Astrocyte (in vitro differentiated cells and primary cell): ENCODE results near the gene NCAPD3. TPM values are rescaled to one million over a fixed set of nuclear protein-coding genes. Genes with fewer than 3 reads are reported as not detected.

ENCODE experiments used
- DNase-seq: peaks from one replicate; pipeline ENCODE4 v3.0.0-alpha.2; 2010; ENCODE audit warnings: low read depth
- FAIRE-seq: peaks from 2 replicates; lab custom pipeline; 2011; peaks lifted over from hg19 to GRCh38; lab: Jason Lieb, UNC
- H2AFZ ChIP-seq: 2 replicates; pipeline ENCODE4 v1.6.0; 2012; ENCODE audit warnings: low read depth, low read length, inconsistent platforms
- H3K27ac ChIP-seq: 2 replicates; pipeline ENCODE4 v1.5.1; 2011; ENCODE audit warnings: low read depth, low read length, inconsistent platforms
- H3K27me3 ChIP-seq: 2 replicates; pipeline ENCODE4 v1.6.0; 2011; ENCODE audit warnings: low read length, inconsistent platforms; ENCODE audit not compliant: insufficient read depth
- H3K36me3 ChIP-seq: 2 replicates; pipeline ENCODE4 v1.5.1; 2011; ENCODE audit warnings: low read length, inconsistent platforms; ENCODE audit not compliant: insufficient read depth
- H3K4me1 ChIP-seq: 2 replicates; pipeline ENCODE4 v1.5.1; 2011; ENCODE audit warnings: low read length, inconsistent platforms; ENCODE audit not compliant: insufficient read depth
- H3K4me2 ChIP-seq: 2 replicates; pipeline ENCODE4 v1.6.0; 2012; ENCODE audit warnings: low read length, inconsistent platforms
- H3K4me3 ChIP-seq: 2 replicates; pipeline ENCODE4 v1.5.1; 2011; ENCODE audit warnings: low read depth, mild to moderate bottlenecking, low read length, inconsistent platforms; ENCODE audit not compliant: insufficient read depth
- H3K79me2 ChIP-seq: 2 replicates; pipeline ENCODE4 v1.6.0; 2012; ENCODE audit warnings: mild to moderate bottlenecking, low read length, inconsistent platforms; ENCODE audit not compliant: insufficient read depth
- H3K9ac ChIP-seq: 2 replicates; pipeline ENCODE4 v1.6.0; 2012; ENCODE audit warnings: mild to moderate bottlenecking, low read length, inconsistent platforms
- H3K9me3 ChIP-seq: 2 replicates; pipeline ENCODE4 v1.5.1; 2012; ENCODE audit warnings: low read depth, mild to moderate bottlenecking, low read length, inconsistent platforms; ENCODE audit not compliant: insufficient read depth
- H4K20me1 ChIP-seq: 2 replicates; pipeline ENCODE4 v1.6.0; 2012; ENCODE audit warnings: low read length, inconsistent platforms; ENCODE audit not compliant: insufficient read depth
- H3K27ac Mint-ChIP-seq: one replicate; pipeline ENCODE4 v1.8.0; 2021; ENCODE audit warnings: mild to moderate bottlenecking, mixed read lengths; ENCODE audit not compliant: unreplicated experiment
- H3K27me3 Mint-ChIP-seq: one replicate; pipeline ENCODE4 v1.8.0; 2021; ENCODE audit warnings: low read depth, mixed read lengths; ENCODE audit not compliant: unreplicated experiment
- H3K36me3 Mint-ChIP-seq: one replicate; pipeline ENCODE4 v1.8.0; 2021; ENCODE audit warnings: low read depth, mixed read lengths; ENCODE audit not compliant: unreplicated experiment
- H3K4me1 Mint-ChIP-seq: one replicate; pipeline ENCODE4 v1.8.0; 2021; ENCODE audit warnings: low read depth, mixed read lengths; ENCODE audit not compliant: unreplicated experiment
- H3K4me3 Mint-ChIP-seq: one replicate; pipeline ENCODE4 v1.8.0; 2021; ENCODE audit warnings: mild to moderate bottlenecking, moderate library complexity, mixed read lengths; ENCODE audit not compliant: unreplicated experiment
- H3K9me3 Mint-ChIP-seq: one replicate; pipeline ENCODE4 v1.8.0; 2021; ENCODE audit warnings: mild to moderate bottlenecking, mixed read lengths; ENCODE audit not compliant: unreplicated experiment
- EZH2 ChIP-seq: IDR thresholded peaks from 2 replicates; pipeline ENCODE4 v1.6.1; 2012; ENCODE audit warnings: mild to moderate bottlenecking, low read length, inconsistent platforms; ENCODE audit not compliant: insufficient read depth
- total RNA-seq: library from RNA; stranded (reverse); gene quantifications from 2 replicates; pipeline ENCODE4 v1.2.1, GENCODE V29; 2021
- TF ChIP-seq, protein P1 (sequence below): IDR thresholded peaks from 2 replicates; pipeline ENCODE4 v1.5.1; 2011; ENCODE audit warnings: low read depth, mild to moderate bottlenecking, inconsistent platforms, low read length, moderate library complexity; ENCODE audit not compliant: insufficient read depth

The NCAPD3 gene
- total RNA-seq, 1 donor from 2014 or later: 18.5 TPM

DNA sequence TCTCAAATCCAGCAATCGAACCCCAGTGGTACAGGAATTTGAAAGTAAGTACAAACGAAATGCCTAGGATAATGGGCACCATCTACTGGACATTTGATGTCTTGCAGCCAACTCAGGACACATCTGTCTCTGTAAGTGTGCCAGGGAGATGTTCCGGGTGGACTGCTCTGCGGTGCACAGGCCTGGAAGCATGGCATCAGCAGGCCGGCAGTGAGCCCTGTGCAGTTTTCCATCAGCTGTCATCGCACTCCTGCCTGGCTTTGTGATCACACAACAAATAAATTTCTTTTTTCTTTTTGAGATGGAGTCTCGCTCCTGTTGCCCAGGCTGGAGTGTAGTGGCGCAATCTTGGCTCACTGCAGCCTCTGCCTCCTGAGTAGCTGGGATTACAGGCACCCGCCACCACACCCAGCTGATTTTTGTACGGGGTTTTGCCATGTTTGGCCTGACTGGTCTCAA is 83.9 kb downstream of the NCAPD3 start:
- Mint-ChIP-seq H3K36me3 (peaks cover 12% of the 10 kb centered on the region), H3K4me3 (no peak overlapping the region), H3K27ac (no peak overlapping the region), H3K27me3 (no peaks in the 10 kb centered on the region), H3K9me3 (peaks cover 2% of the 10 kb centered on the region), H3K4me1 (peaks cover 3% of the 10 kb centered on the region)
- no peak overlapping the region for H3K4me3 ChIP-seq
- H3K36me3 ChIP-seq: no peaks in the 10 kb centered on the region
- peaks cover 32% of the 10 kb centered on the region for H4K20me1 ChIP-seq
- DNase-seq (peak; percentile 53), FAIRE-seq (peak; percentile 32)
- peaks cover 12% of the 10 kb centered on the region for H3K79me2 ChIP-seq
- no peaks in the 10 kb centered on the region for H3K9me3 ChIP-seq
- TF ChIP-seq, protein P1, sequence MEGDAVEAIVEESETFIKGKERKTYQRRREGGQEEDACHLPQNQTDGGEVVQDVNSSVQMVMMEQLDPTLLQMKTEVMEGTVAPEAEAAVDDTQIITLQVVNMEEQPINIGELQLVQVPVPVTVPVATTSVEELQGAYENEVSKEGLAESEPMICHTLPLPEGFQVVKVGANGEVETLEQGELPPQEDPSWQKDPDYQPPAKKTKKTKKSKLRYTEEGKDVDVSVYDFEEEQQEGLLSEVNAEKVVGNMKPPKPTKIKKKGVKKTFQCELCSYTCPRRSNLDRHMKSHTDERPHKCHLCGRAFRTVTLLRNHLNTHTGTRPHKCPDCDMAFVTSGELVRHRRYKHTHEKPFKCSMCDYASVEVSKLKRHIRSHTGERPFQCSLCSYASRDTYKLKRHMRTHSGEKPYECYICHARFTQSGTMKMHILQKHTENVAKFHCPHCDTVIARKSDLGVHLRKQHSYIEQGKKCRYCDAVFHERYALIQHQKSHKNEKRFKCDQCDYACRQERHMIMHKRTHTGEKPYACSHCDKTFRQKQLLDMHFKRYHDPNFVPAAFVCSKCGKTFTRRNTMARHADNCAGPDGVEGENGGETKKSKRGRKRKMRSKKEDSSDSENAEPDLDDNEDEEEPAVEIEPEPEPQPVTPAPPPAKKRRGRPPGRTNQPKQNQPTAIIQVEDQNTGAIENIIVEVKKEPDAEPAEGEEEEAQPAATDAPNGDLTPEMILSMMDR: peak; percentile 91
- no peak for TF ChIP-seq EZH2
- H3K4me1 ChIP-seq: no peaks in the 10 kb centered on the region
- no peak overlapping the region for H3K9ac ChIP-seq
- H2AFZ ChIP-seq: no peak overlapping the region
- no peaks in the 10 kb centered on the region for H3K27me3 ChIP-seq
- H3K4me2 ChIP-seq: peak overlapping the region; percentile 40
- no peak overlapping the region for H3K27ac ChIP-seq

DNA sequence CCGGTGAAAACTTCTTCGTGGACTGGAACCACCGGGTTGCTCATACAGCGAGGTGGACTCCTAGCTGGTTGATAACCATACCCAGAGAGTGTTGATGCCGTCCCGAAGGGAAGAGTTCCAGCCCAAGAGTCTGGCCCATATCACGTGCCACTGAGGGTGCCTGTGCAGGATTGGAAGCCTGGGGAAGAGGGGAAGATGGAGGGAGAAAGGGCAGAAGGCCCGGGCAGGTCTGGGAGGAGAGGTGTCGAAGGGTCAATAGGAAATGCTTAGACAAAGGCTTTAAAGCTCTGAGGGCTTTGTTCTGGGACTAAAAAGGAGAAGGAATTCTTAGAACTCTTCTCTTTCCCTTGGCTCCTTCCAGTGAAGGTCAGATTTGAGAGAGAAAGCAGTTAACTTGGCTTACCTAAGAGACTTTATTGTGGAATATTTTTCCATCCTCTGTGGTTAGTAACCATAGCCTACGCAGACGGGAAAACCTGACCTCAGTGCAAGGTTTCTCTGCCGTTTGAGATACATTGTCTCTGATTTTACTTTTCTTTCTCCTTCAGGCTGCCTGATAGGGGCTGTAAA is 84.4 kb downstream of the NCAPD3 start:
- no peaks in the 10 kb centered on the region for H3K9me3 ChIP-seq
- Mint-ChIP-seq H3K27ac (no peak overlapping the region), H3K4me1 (peaks cover 3% of the 10 kb centered on the region), H3K27me3 (no peaks in the 10 kb centered on the region), H3K36me3 (peaks cover 8% of the 10 kb centered on the region), H3K9me3 (peaks cover 2% of the 10 kb centered on the region), H3K4me3 (peak overlapping the region; percentile 2)
- H3K79me2 ChIP-seq: peaks cover 12% of the 10 kb centered on the region
- no peak overlapping the region for H3K27ac ChIP-seq
- DNase-seq (no peak), FAIRE-seq (no peak)
- no peaks in the 10 kb centered on the region for H3K27me3 ChIP-seq
- H3K4me3 ChIP-seq: no peak overlapping the region
- H2AFZ ChIP-seq: no peak overlapping the region
- H3K9ac ChIP-seq: no peak overlapping the region
- H3K4me1 ChIP-seq: no peaks in the 10 kb centered on the region
- peak overlapping the region; percentile 40 for H3K4me2 ChIP-seq
- TF ChIP-seq, protein P1: no peak
- TF ChIP-seq EZH2: no peak
- peaks cover 32% of the 10 kb centered on the region for H4K20me1 ChIP-seq
- no peaks in the 10 kb centered on the region for H3K36me3 ChIP-seq

DNA sequence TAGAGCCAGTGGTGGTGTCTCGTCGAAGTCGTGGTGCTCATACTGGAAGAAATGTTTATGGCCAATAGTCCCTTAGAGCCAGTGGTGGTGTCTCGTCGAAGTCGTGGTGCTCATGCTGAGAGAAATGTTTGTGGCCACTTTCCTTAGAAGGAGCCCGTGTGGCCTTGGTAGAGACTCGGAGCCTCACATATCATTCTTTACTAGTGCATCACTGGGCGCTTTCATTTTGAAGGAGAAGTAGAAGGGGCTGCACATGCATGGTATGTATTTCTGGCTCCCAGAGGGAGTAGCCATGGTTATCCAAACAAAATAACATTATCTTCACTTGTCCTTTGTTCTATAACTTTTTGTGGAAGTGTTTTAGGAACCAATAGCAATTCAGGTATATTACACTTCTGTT is 85.4 kb downstream of the NCAPD3 start:
- peaks cover 12% of the 10 kb centered on the region for H3K79me2 ChIP-seq
- peaks cover 2% of the 10 kb centered on the region for H3K36me3 Mint-ChIP-seq
- H3K27me3 Mint-ChIP-seq: no peaks in the 10 kb centered on the region
- no peak overlapping the region for H3K27ac Mint-ChIP-seq
- H3K4me2 ChIP-seq: no peak overlapping the region
- no peak overlapping the region for H3K4me3 Mint-ChIP-seq
- TF ChIP-seq EZH2: no peak
- TF ChIP-seq, protein P1: no peak
- H2AFZ ChIP-seq: no peak overlapping the region
- H3K27me3 ChIP-seq: no peaks in the 10 kb centered on the region
- no peaks in the 10 kb centered on the region for H3K4me1 ChIP-seq
- H3K9me3 ChIP-seq: no peaks in the 10 kb centered on the region
- H3K4me3 ChIP-seq: no peak overlapping the region
- peak; percentile 6 for DNase-seq
- H3K36me3 ChIP-seq: no peaks in the 10 kb centered on the region
- FAIRE-seq: no peak
- H4K20me1 ChIP-seq: peaks cover 27% of the 10 kb centered on the region
- H3K4me1 Mint-ChIP-seq: peaks cover 3% of the 10 kb centered on the region
- no peak overlapping the region for H3K9ac ChIP-seq
- peaks cover 2% of the 10 kb centered on the region for H3K9me3 Mint-ChIP-seq
- no peak overlapping the region for H3K27ac ChIP-seq
